Upper lobe of left lung (tissue), 6 donors: Measurements from ENCODE around the gene EML1. TPM values are rescaled to one million over a fixed set of nuclear protein-coding genes. Genes with fewer than 3 reads are reported as not detected.

Source experiments
- ATAC-seq, 2 donors: fragments of 200-7000 bp; cut with Tn5 transposase; one replicate each; pipeline ENCODE4 v1.9.1; 2022; ENCODE audit warnings: mild to moderate bottlenecking in 2 of 2, moderate library complexity in 2 of 2; ENCODE audit not compliant: low FRiP score in 2 of 2
- DNase-seq, 2 donors: peaks; one replicate each; pipeline ENCODE4 v3.0.0-alpha.2; 2019 to 2020
- H3K27ac ChIP-seq, 4 donors: fragments of 200-600 bp; sonication (generic); one replicate each; pipeline ENCODE4 v1.5.1; 2016 to 2019
- H3K27me3 ChIP-seq, 4 donors: fragments of 200-600 bp; sonication (generic); one replicate each; pipeline ENCODE4 v1.5.1; 2017 to 2019
- H3K36me3 ChIP-seq, 4 donors: fragments of 200-600 bp; sonication (generic); one replicate each; pipeline ENCODE4 v1.5.1; 2016 to 2019
- H3K4me1 ChIP-seq, 4 donors: fragments of 200-600 bp; sonication (generic); one replicate each; pipeline ENCODE4 v1.5.1; 2018 to 2019
- H3K4me3 ChIP-seq, 4 donors: fragments of 200-600 bp; sonication (generic); one replicate each; pipeline ENCODE4 v1.5.1; 2017 to 2019; ENCODE audit warnings: mild to moderate bottlenecking in 2 of 4, moderate library complexity in 1 of 4
- H3K9me3 ChIP-seq, 4 donors: fragments of 200-600 bp; sonication (generic); one replicate each; pipeline ENCODE4 v1.5.1; 2018 to 2019
- EP300 ChIP-seq, 4 donors: sonication (generic); formaldehyde crosslinking; IDR thresholded peaks; one replicate each; pipeline ENCODE4 v1.5.1; 2017; ENCODE audit warnings: antibody characterized with exemption in 4 of 4, control low read depth in 2 of 4
- POLR2A ChIP-seq, 4 donors: fragments of 450-650 bp; IDR thresholded peaks; one replicate each; pipeline ENCODE4 v1.5.1; 2016 to 2017; ENCODE audit warnings: antibody characterized with exemption in 4 of 4, mild to moderate bottlenecking in 2 of 4
- POLR2AphosphoS5 ChIP-seq, 2 donors: sonication (generic); formaldehyde crosslinking; IDR thresholded peaks; one replicate each; pipeline ENCODE4 v1.5.1; 2017; ENCODE audit warnings: antibody characterized with exemption in 2 of 2
- WGBS, 2 donors: methylation state at CpG; one replicate each; pipeline ENCODE4 v1.1.5; 2017 to 2018; 5-methylcytosine and 5-hydroxymethylcytosine counted together
- total RNA-seq, 6 donors: library from RNA; depleted of rRNA in 4 of 6; stranded (reverse); fragments of >200 nt in 4 of 6; gene quantifications; one replicate each; pipeline versions ENCODE4 v1.1.0 to v1.2.1, GENCODE V29; 2016 to 2021
- TF ChIP-seq, protein P1 (sequence below), 6 experiments: fragments of 450-650 bp in 4 of 6; fragments of 200-600 bp in 2 of 6; sonication (generic) in 2 of 6; IDR thresholded peaks; one replicate each; pipeline ENCODE4 v1.5.1; 2016 to 2019; ENCODE audit warnings: antibody characterized with exemption in 6 of 6
- donor health status: DM: no; HTN: no; CAD: no; lungs with moderate emphysema.
- donor health status: DM: no; HTN: yes; CAD: no; lungs with severe emphysema.

Gene EML1
- total RNA-seq, 6 donors from 2014 or later, result 22.2 to 55.5 (median 36.4) TPM

DNA sequence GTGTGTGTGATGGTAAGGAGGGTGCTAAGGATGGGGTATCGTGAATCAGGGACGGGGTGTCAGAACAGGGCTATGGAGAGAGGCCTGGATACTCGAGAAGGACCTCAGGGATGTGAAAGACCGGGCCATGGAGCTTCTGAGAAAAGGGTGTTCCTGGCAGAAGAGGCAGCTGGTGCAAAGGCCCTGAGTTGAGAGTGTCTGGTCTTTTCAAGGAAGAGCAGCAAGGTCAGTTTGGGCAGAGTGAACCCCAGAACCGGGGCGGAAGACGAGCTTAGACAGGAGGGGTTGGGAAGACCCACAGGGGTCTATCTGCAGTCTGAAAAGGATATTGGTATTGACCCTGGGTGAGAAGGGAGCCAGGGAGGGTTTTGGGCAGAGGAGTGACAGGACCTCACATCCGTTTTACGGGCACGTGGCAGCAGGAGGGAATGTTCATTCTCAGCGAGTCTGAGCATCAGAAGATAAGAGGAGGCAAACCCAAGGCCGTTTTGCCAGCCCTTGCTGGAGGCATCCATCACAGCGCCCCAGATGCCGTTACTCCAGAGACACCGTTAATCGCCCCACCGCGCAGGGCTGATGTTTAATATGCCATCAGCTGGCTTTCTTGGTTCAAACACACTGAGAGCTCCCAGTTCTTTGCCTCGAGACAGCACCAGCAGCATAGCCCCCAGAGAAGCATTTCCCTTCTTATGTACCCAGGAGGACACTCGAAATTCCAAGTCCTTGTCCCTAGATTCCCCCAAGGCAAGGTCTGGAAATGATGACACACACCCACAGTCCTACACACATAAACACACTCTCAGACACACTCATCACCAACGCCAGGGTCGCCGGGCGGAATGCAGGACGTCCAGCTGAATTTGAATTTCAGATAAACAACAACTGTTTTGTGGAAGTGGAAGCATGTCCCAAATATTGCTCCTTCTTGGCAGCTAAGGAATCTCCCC is 41.4 kb upstream of the EML1 start:
- peak overlapping the region; percentile 58 to 80 (median 72) for H3K27ac ChIP-seq
- H3K27me3 ChIP-seq, result no peaks in the 10 kb centered on the region
- 47 to 61% methylated on average over 17 to 25 of the region's 25 CpGs for WGBS, 2 donors
- H3K9me3 ChIP-seq, result no peaks in the 10 kb centered on the region
- no peak for ATAC-seq
- H3K4me3 ChIP-seq, result no peak overlapping the region
- DNase-seq, result no peak
- peaks cover 45 to 85% (median 66%) of the 10 kb centered on the region in 4 donors for H3K4me1 ChIP-seq
- TF ChIP-seq POLR2AphosphoS5 (IDR thresholded peaks at IDR 0.05) (peak in 1 of 2 donors; percentile 54), EP300 (IDR thresholded peaks at IDR 0.05) (no peak), POLR2A (IDR thresholded peaks at IDR 0.05) (no peak)
- H3K36me3 ChIP-seq, result no peaks in the 10 kb centered on the region

DNA sequence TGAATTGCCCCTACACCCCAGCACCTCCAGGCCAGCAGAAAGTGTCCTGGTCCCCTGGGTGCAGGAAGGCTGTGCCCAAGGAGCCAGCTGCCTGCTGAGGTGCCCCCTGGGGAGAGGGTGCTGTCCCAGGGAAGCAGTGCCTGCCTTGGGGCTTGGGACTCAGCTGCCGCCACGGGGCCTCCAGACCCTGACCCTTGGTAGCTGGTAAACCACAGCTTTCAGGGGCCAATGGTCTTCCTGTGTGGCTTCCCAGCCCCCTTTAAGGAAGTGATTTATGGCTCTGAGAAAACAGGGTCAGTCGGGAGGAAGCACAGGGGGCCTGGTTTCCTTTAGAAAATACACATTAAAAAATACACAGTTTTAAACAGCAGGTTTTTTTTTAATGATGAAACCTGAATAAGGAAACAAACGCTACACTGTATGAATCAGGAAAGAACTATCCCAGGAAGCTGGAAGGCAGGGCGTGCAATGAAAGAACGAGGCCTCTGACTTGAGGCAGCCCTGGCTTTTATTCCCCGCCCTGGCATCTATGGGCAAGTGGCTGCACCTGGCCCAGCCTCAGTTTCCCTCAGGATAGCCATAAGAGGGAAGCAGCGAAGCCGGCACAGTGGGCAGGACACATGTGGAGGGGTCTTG is 40.6 kb upstream of the EML1 start:
- H3K4me1 ChIP-seq, result peaks cover 38 to 78% (median 59%) of the 10 kb centered on the region in 4 donors
- ATAC-seq, result no peak
- DNase-seq, result peak in 1 of 2 donors; percentile 54

DNA sequence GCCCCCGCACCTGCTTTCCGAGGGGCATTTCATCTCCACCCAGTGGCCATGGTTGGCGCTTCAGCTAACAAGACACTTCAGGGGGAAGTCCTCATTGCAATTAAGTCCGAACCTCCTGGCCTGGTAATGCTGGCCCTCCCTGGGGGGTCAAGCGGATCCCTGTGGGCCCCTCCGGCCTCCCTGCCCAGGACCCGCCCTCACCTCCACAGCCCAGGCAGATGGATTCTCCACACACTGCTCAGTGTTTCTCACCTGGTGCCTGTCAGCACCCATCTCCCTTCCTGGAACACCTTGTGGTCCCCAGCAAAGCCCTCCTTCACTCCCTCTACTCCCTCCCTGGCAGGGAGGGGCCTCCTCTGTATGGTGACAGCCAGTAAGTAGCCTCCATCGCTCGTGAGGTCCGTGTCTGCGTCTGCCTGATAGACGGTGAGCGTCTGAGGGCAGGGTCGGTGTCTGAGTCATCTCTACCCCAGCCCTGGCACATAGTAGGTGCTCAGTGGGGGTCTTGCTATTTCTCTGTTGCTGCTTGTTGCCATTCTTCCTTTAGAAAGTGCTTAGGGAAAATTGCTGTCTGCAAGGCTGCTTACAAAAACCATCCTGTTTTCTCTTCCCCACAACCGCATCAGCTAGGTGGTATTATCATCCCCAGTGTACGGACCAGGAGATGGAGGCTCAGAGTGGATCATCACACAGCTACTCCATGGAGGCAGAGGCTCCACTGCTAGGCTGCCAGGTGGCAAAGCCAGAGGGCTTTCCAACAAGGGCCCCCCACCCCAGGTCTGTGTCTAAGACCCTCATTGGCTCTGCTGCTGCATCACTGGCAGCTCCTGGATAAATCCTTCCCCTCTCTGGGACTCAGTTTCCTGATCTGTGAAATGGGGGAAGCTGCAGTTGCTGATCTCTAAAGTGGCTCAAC is 39.7 kb upstream of the EML1 start:
- WGBS, 2 donors, result 54 to 69% methylated on average over 11 to 15 of the region's 16 CpGs
- Histone ChIP-seq H3K4me1 (peaks cover 35 to 72% (median 56%) of the 10 kb centered on the region in 4 donors), H3K27ac (peak overlapping the region; percentile 53 to 75 (median 65)), H3K27me3 (no peaks in the 10 kb centered on the region), H3K36me3 (no peaks in the 10 kb centered on the region), H3K9me3 (no peaks in the 10 kb centered on the region), H3K4me3 (no peak overlapping the region)
- ATAC-seq, result no peak
- DNase-seq, result no peak
- TF ChIP-seq EP300 (IDR thresholded peaks at IDR 0.05), result no peak
- TF ChIP-seq, protein P1, sequence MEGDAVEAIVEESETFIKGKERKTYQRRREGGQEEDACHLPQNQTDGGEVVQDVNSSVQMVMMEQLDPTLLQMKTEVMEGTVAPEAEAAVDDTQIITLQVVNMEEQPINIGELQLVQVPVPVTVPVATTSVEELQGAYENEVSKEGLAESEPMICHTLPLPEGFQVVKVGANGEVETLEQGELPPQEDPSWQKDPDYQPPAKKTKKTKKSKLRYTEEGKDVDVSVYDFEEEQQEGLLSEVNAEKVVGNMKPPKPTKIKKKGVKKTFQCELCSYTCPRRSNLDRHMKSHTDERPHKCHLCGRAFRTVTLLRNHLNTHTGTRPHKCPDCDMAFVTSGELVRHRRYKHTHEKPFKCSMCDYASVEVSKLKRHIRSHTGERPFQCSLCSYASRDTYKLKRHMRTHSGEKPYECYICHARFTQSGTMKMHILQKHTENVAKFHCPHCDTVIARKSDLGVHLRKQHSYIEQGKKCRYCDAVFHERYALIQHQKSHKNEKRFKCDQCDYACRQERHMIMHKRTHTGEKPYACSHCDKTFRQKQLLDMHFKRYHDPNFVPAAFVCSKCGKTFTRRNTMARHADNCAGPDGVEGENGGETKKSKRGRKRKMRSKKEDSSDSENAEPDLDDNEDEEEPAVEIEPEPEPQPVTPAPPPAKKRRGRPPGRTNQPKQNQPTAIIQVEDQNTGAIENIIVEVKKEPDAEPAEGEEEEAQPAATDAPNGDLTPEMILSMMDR (IDR thresholded peaks at IDR 0.05), result no peak
- no peak for TF ChIP-seq POLR2AphosphoS5 (IDR thresholded peaks at IDR 0.05)
- TF ChIP-seq POLR2A (IDR thresholded peaks at IDR 0.05), result no peak

More for the DNA sequence above, 40.6 kb upstream of the EML1 start:
- Histone ChIP-seq H3K4me3 (no peak overlapping the region), H3K27ac (peak overlapping the region; percentile 58 to 80 (median 72)), H3K9me3 (no peaks in the 10 kb centered on the region), H3K27me3 (no peaks in the 10 kb centered on the region), H3K36me3 (no peaks in the 10 kb centered on the region)
- TF ChIP-seq EP300 (IDR thresholded peaks at IDR 0.05) (no peak), POLR2AphosphoS5 (IDR thresholded peaks at IDR 0.05) (no peak), POLR2A (IDR thresholded peaks at IDR 0.05) (no peak)
- TF ChIP-seq, protein P1 (IDR thresholded peaks at IDR 0.05), result no peak
- 31 to 40% methylated on average over 7 to 9 of the region's 9 CpGs for WGBS, 2 donors

DNA sequence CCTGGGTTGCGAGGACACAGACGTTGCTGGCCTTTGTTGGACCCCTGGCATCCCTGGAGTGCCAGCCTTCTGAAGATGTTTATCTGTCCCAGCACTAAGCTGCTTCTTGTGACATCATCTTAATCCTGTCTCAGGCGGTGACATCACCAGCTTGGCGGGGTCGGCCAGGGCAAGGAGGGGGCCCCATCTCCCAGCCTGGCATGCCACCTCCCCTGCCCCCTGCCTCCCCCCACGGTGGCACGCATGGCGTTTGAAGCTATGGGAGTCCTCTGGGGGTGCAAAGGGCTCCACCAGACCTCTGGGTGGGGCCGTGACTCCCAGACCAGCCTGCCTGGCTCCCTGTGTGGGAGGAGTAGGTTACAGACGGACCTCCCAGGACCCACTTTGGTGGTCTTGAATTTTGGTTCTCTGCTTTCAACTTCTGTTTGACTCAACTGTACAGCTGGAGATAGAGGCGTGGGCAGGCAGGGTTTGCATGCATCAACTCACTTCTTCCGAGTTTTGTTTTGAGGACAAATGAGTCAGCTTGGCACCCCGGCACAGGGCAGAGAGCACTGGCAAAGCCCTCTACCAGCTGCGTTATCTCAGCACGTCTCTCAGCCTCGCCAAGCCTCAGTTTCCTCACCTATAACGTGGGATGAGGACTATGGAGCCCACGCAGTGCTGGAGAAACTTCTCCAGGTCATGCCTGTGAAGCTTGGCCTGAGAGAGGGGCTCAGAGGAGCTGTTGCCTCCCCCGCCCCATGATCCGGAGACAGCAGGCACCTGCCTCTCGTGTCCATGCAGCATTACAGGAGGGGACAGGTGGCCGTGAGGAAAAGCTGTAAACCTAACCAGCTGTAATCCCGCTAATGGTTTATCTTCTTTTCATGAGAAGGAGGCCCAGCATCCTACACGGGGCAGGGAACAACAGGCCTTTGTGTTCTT is 38.8 kb upstream of the EML1 start:
- ATAC-seq, result no peak
- peak in 1 of 2 donors; percentile 66 for DNase-seq
- Histone ChIP-seq H3K27me3 (no peaks in the 10 kb centered on the region), H3K36me3 (no peaks in the 10 kb centered on the region), H3K4me1 (peaks cover 36 to 75% (median 58%) of the 10 kb centered on the region in 4 donors), H3K9me3 (no peaks in the 10 kb centered on the region), H3K4me3 (no peak overlapping the region), H3K27ac (peak overlapping the region in 2 of 4 donors; percentile 72 to 75)
- no peak for TF ChIP-seq EP300 (IDR thresholded peaks at IDR 0.05)
- TF ChIP-seq POLR2A (IDR thresholded peaks at IDR 0.05), result no peak
- TF ChIP-seq, protein P1 (IDR thresholded peaks at IDR 0.05), result no peak
- no peak for TF ChIP-seq POLR2AphosphoS5 (IDR thresholded peaks at IDR 0.05)
- WGBS, 2 donors, result 74% methylated on average over 15 to 24 of the region's 24 CpGs
